Limb (tissue), 2 donors: ENCODE results near the gene NUP37.

ENCODE experiments used
- DNase-seq, 2 donors: peaks; one replicate each; pipeline ENCODE4 v3.0.0-alpha.2; 2016; ENCODE audit errors: extremely low spot score in 2 of 2

Gene NUP37

GRCh38 chr12:102026728-102027127 is 93.2 kb downstream of the NUP37 start:
- no peak for DNase-seq

- peak in 1 of 2 donors; percentile 14 for DNase-seq
These were observed 95.1 kb downstream of the NUP37 start for GRCh38 chr12:102024765-102025164.

GRCh38 chr12:102023343-102023930 is 96.5 kb downstream of the NUP37 start:
- DNase-seq, result no peak
